HepG2 (cell line): Measurements from ENCODE around the gene FFAR2. TPM values are rescaled to one million over a fixed set of nuclear protein-coding genes. Genes with fewer than 3 reads are reported as not detected.

Source experiments
- ARHGAP35 ChIP-seq: sonication (generic); formaldehyde crosslinking; IDR thresholded peaks from 2 replicates; pipeline ENCODE4 v1.9.0; 2022; ENCODE audit warnings: mild to moderate bottlenecking, inconsistent platforms, moderate library complexity, missing genetic modification reagents, borderline replicate concordance
- ATF7-NPFF ChIP-seq: sonication (generic); formaldehyde crosslinking; IDR thresholded peaks from 2 replicates; pipeline ENCODE4 v1.8.1; 2023; ENCODE audit warnings: mild to moderate bottlenecking, low read depth, missing genetic modification reagents, moderate library complexity
- CENPBD1 ChIP-seq: sonication (generic); formaldehyde crosslinking; IDR thresholded peaks from 2 replicates; pipeline ENCODE4 v1.8.0; 2022; ENCODE audit warnings: missing genetic modification reagents, low read depth, mild to moderate bottlenecking, borderline replicate concordance
- GLMP ChIP-seq: sonication (generic); formaldehyde crosslinking; IDR thresholded peaks from 2 replicates; pipeline ENCODE4 v1.9.0; 2021; ENCODE audit warnings: missing genetic modification reagents, mild to moderate bottlenecking, borderline replicate concordance
- ISX ChIP-seq: sonication (generic); formaldehyde crosslinking; conservative IDR thresholded peaks from 2 replicates; pipeline ENCODE4 v1.5.0; 2020; ENCODE audit warnings: missing genetic modification reagents
- KLF11 ChIP-seq: IDR thresholded peaks from 2 replicates; pipeline ENCODE4 v1.6.1; 2016; ENCODE audit warnings: missing compliant biosample characterization
- NR1H2 ChIP-seq: sonication (generic); formaldehyde crosslinking; IDR thresholded peaks from 2 replicates; pipeline ENCODE4 v1.8.1; 2022; ENCODE audit warnings: low read depth, missing genetic modification reagents, borderline replicate concordance
- NR3C1 ChIP-seq: sonication (generic); formaldehyde crosslinking; IDR thresholded peaks from 2 replicates; pipeline ENCODE4 v1.4.0; 2020; ENCODE audit warnings: missing genetic modification reagents
- SCMH1 ChIP-seq: sonication (generic); formaldehyde crosslinking; IDR thresholded peaks from 2 replicates; pipeline ENCODE4 v1.9.0; 2021; ENCODE audit warnings: missing genetic modification reagents, mild to moderate bottlenecking, borderline replicate concordance
- ZBTB26 ChIP-seq: IDR thresholded peaks from 2 replicates; pipeline ENCODE4 v1.6.1; 2016; ENCODE audit warnings: missing compliant biosample characterization, missing genetic modification reagents, borderline replicate concordance
- ZBTB7B ChIP-seq: sonication (generic); formaldehyde crosslinking; IDR thresholded peaks from 2 replicates; pipeline ENCODE4 v1.4.0; 2020; ENCODE audit warnings: missing genetic modification reagents
- ZFYVE20 ChIP-seq: sonication (generic); formaldehyde crosslinking; IDR thresholded peaks from 2 replicates; pipeline ENCODE4 v1.8.0; 2023; ENCODE audit warnings: low read depth, mild to moderate bottlenecking, moderate library complexity, missing genetic modification reagents, borderline replicate concordance
- ZGPAT ChIP-seq: IDR thresholded peaks from 2 replicates; pipeline ENCODE4 v1.6.1; 2016; ENCODE audit warnings: mild to moderate bottlenecking
- ZHX1 ChIP-seq: sonication (generic); formaldehyde crosslinking; IDR thresholded peaks from 2 replicates; pipeline ENCODE4 v1.8.1; 2022; ENCODE audit warnings: low read depth, mild to moderate bottlenecking, missing genetic modification reagents
- ZNF136 ChIP-seq: sonication (generic); formaldehyde crosslinking; IDR thresholded peaks from 2 replicates; pipeline ENCODE4 v1.8.1; 2022; ENCODE audit warnings: low read depth, mild to moderate bottlenecking, moderate library complexity, missing genetic modification reagents
- ZNF24 ChIP-seq: fragments of 450-650 bp; IDR thresholded peaks from 2 replicates; pipeline ENCODE4 v1.6.1; 2017; ENCODE audit warnings: antibody characterized with exemption, mild to moderate bottlenecking
- ZNF609 ChIP-seq: sonication (generic); formaldehyde crosslinking; IDR thresholded peaks from 2 replicates; pipeline ENCODE4 v1.4.0; 2020; ENCODE audit warnings: mild to moderate bottlenecking, missing genetic modification reagents, borderline replicate concordance
- polyA plus RNA-seq, 8 experiments: library from polyadenylated mRNA; depleted of rRNA in 3 of 8; stranded (reverse) in 7 of 8; unstranded in 1 of 8; fragments of >200 nt; fragmentation: Illumina TruSeq in 4 of 8; extraction: Trizol in 4 of 8; gene quantifications; 2 replicates each; pipeline versions ENCODE4 v1.2.1 to v1.2.3, GENCODE V29; 2011 to 2016; ENCODE audit warnings: low read depth in 4 of 8, missing spikeins in 1 of 8, mixed read lengths in 1 of 8; ENCODE audit not compliant: insufficient read depth in 1 of 8
- total RNA-seq, 5 experiments: library from RNA; depleted of rRNA; stranded (reverse); fragments of >200 nt; fragmentation: Illumina TruSeq; extraction: Trizol; gene quantifications; 2 replicates each; pipeline ENCODE4 v1.2.3, GENCODE V29; 2016; ENCODE audit warnings: low read depth in 1 of 5

FFAR2 gene
- total and polyA plus RNA-seq, 2 of the 13 experiments (the other 11 are each of a cell fraction or from before 2014, with no cell fraction given), result 0.12 TPM; not detected in 1

GRCh38 chr19:35459414-35460082, 11.5 kb downstream of the FFAR2 start (continued):
- TF ChIP-seq ZGPAT (CRISPR knock-in tag), result no peak
- no peak for TF ChIP-seq ZBTB26
- TF ChIP-seq ZHX1 (CRISPR knock-in tag), result no peak
- no peak for TF ChIP-seq ZBTB7B (CRISPR knock-in tag)
- TF ChIP-seq GLMP (CRISPR knock-in tag), result no peak
- TF ChIP-seq ATF7-NPFF (CRISPR knock-in tag), result no peak
- no peak for TF ChIP-seq ZFYVE20 (CRISPR knock-in tag)
- TF ChIP-seq SCMH1, result no peak
- no peak for TF ChIP-seq ZNF609 (CRISPR knock-in tag)
- TF ChIP-seq ISX, result no peak
- TF ChIP-seq NR1H2 (CRISPR knock-in tag), result no peak
- TF ChIP-seq KLF11, result no peak
- TF ChIP-seq ZNF24, result no peak
- TF ChIP-seq CENPBD1 (CRISPR knock-in tag), result no peak
- TF ChIP-seq NR3C1 (CRISPR knock-in tag), result no peak
- TF ChIP-seq ZNF136 (CRISPR knock-in tag), result no peak
- no peak for TF ChIP-seq ARHGAP35 (CRISPR knock-in tag)
